ENCODE results near the gene PLA2G3.

GRCh38 chr22:31124290-31124689, 16.0 kb downstream of the PLA2G3 start:
- no peak for TF ChIP-seq SUZ12 (IDR thresholded peaks at IDR 0.05; ENCODE audit: low read length)
- TF ChIP-seq CTCF (IDR thresholded peaks at IDR 0.05; ENCODE audit: control extremely low read depth in 1 of 3, insufficient read depth in 1 of 3, low read depth in 1 of 3, low read length in 3 of 3), result no peak
- no peak for TF ChIP-seq ZNF274 (IDR thresholded peaks at IDR 0.05; ENCODE audit: borderline replicate concordance, extremely low read depth, low read length)
- TF ChIP-seq CHD2 (IDR thresholded peaks at IDR 0.05; ENCODE audit: low read length), result no peak
- no peak for TF ChIP-seq EP300 (IDR thresholded peaks at IDR 0.05; ENCODE audit: borderline replicate concordance in 1 of 2, low read depth in 2 of 2, low read length in 2 of 2)
- TF ChIP-seq POLR2AphosphoS5 (IDR thresholded peaks at IDR 0.05; ENCODE audit: low read depth, low read length), result no peak
- no peak for TF ChIP-seq EZH2 (IDR thresholded peaks at IDR 0.05; ENCODE audit: low read depth, low read length, severe bottlenecking)
- no peak for TF ChIP-seq RXRA (IDR thresholded peaks at IDR 0.05; ENCODE audit: insufficient read depth, low read depth, low read length)
- TF ChIP-seq RNF2 (IDR thresholded peaks at IDR 0.05; ENCODE audit: borderline replicate concordance, low read depth, low read length, missing control alignments, poor library complexity, severe bottlenecking), result no peak
- TF ChIP-seq NRF1 (IDR thresholded peaks at IDR 0.05; ENCODE audit: low read depth, low read length), result no peak
- TF ChIP-seq EGR1 (IDR thresholded peaks at IDR 0.05; ENCODE audit: borderline replicate concordance, low read depth, low read length), result no peak
- TF ChIP-seq MAFK (IDR thresholded peaks at IDR 0.05; ENCODE audit: low read depth, low read length), result no peak
- TF ChIP-seq CBX5 (IDR thresholded peaks at IDR 0.05; ENCODE audit: low read depth, low read length), result no peak

Measured in H1 (cell line).